ENCODE measurements around the gene RPL27A.

Gene RPL27A

GRCh38 chr11:8684600-8685290 is 2.2 kb downstream of the RPL27A start:
- no peak for DNase-seq (ENCODE audit: low read depth)
- H3K4me3 ChIP-seq (ENCODE audit: low read depth, low read length): peak overlapping the region; percentile 91
- TF ChIP-seq CTCF (IDR thresholded peaks at IDR 0.05; ENCODE audit: control insufficient read depth, extremely low read depth, insufficient read depth): no peak

GRCh38 chr11:8685306-8685705 is 2.7 kb downstream of the RPL27A start:
- H3K4me3 ChIP-seq (ENCODE audit: low read depth, low read length): no peak overlapping the region
- no peak for TF ChIP-seq CTCF (IDR thresholded peaks at IDR 0.05; ENCODE audit: control insufficient read depth, extremely low read depth, insufficient read depth)
- DNase-seq (ENCODE audit: low read depth): no peak

- no peak for TF ChIP-seq CTCF (IDR thresholded peaks at IDR 0.05; ENCODE audit: control insufficient read depth, extremely low read depth, insufficient read depth)
- no peak for DNase-seq (ENCODE audit: low read depth)
- H3K4me3 ChIP-seq (ENCODE audit: low read depth, low read length): no peak overlapping the region
These were observed 3.2 kb downstream of the RPL27A start for GRCh38 chr11:8685820-8686219.

GRCh38 chr11:8686325-8686724 is 3.7 kb downstream of the RPL27A start:
- H3K4me3 ChIP-seq (ENCODE audit: low read depth, low read length): no peak overlapping the region
- TF ChIP-seq CTCF (IDR thresholded peaks at IDR 0.05; ENCODE audit: control insufficient read depth, extremely low read depth, insufficient read depth): no peak
- no peak for DNase-seq (ENCODE audit: low read depth)

- TF ChIP-seq CTCF (IDR thresholded peaks at IDR 0.05; ENCODE audit: control insufficient read depth, extremely low read depth, insufficient read depth): peak; percentile 46
- H3K4me3 ChIP-seq (ENCODE audit: low read depth, low read length): peak overlapping the region; percentile 69
- peak; percentile 95 for DNase-seq (ENCODE audit: low read depth)
These were observed 6.1 kb downstream of the RPL27A start for GRCh38 chr11:8688414-8689362.

GRCh38 chr11:8689726-8690255 is 7.2 kb downstream of the RPL27A start:
- no peak for TF ChIP-seq CTCF (IDR thresholded peaks at IDR 0.05; ENCODE audit: control insufficient read depth, extremely low read depth, insufficient read depth)
- DNase-seq (ENCODE audit: low read depth): no peak
- H3K4me3 ChIP-seq (ENCODE audit: low read depth, low read length): peak overlapping the region; percentile 69
